Choroid plexus epithelial cell (primary cell): ENCODE measurements around the gene PTPRG.

Experiments
- DNase-seq: peaks from one replicate; pipeline ENCODE4 v3.0.0-alpha.2; 2010; ENCODE audit warnings: low read depth
- H3K4me3 ChIP-seq: 2 replicates; pipeline ENCODE4 v1.5.1; 2011; ENCODE audit warnings: low read depth, mild to moderate bottlenecking, control low read depth, low read length, moderate library complexity
- TF ChIP-seq, protein P1 (sequence below): conservative IDR thresholded peaks from 2 replicates; pipeline ENCODE4 v1.5.1; 2011; ENCODE audit warnings: low read depth, mild to moderate bottlenecking, control low read depth, inconsistent platforms, low read length, moderate library complexity

Gene PTPRG

DNA sequence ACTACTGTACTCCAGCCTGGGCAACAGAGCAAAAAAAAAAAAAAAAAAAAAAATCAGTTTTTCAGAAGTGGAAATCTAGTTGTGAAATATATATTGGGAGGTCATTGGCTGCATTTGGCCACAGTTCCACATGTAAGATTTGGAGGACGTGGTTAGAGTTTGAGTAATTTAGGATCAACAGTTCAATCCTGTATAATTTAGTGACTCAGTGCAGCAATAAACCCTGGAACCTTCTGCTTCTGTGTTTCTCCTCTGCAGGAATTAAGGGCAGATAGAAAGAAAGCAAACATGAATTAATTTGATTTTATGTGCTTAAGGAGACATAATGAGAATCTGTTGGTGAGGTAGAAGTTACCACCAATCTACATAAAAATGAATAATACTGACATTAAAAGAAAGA is 347.0 kb downstream of the PTPRG start:
- H3K4me3 ChIP-seq = no peak overlapping the region
- TF ChIP-seq, protein P1, sequence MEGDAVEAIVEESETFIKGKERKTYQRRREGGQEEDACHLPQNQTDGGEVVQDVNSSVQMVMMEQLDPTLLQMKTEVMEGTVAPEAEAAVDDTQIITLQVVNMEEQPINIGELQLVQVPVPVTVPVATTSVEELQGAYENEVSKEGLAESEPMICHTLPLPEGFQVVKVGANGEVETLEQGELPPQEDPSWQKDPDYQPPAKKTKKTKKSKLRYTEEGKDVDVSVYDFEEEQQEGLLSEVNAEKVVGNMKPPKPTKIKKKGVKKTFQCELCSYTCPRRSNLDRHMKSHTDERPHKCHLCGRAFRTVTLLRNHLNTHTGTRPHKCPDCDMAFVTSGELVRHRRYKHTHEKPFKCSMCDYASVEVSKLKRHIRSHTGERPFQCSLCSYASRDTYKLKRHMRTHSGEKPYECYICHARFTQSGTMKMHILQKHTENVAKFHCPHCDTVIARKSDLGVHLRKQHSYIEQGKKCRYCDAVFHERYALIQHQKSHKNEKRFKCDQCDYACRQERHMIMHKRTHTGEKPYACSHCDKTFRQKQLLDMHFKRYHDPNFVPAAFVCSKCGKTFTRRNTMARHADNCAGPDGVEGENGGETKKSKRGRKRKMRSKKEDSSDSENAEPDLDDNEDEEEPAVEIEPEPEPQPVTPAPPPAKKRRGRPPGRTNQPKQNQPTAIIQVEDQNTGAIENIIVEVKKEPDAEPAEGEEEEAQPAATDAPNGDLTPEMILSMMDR = no peak
- peak; percentile 67 for DNase-seq

DNA sequence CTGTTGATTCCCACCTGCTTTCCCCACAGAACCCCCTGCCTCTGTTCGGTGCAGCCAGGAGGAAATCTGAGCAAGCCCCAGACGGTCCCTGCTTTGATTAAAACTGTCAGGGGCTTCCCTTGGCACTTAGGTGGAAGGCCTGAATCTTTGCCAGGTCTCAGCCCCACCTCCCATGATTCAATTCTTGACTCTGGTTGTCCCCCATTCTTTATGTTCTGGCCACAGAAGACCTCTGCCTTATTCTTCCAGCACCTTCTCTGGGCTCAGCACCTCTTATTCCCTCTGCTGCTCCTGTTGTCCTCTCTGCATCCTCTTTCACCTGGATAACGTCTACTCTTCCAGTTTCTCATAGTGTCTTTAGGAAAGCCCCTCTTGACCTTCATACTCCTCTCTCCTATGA is 349.4 kb downstream of the PTPRG start:
- H3K4me3 ChIP-seq = no peak overlapping the region
- DNase-seq = no peak
- TF ChIP-seq, protein P1 = no peak

DNA sequence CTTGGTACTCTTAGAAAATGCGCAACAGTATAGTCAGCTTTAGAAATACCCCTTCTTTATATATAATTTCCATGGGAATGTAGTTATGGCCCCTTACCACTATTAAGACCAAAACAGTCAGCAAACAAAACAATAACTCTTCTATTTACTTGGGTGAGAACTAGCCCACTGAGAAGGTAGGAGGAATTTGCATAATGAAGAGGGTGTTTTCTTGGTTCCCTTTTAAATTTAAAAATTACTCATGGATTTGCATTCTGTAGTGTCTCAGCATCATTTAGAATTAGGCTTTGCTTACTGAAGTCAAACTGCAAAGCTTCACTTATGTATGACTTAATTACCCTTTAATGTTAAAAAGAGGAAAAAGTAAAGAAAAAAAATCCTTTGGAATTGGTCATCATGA is 350.8 kb downstream of the PTPRG start:
- H3K4me3 ChIP-seq = no peak overlapping the region
- no peak for DNase-seq
- TF ChIP-seq, protein P1 = no peak

- H3K4me3 ChIP-seq = no peak overlapping the region
- no peak for DNase-seq
- TF ChIP-seq, protein P1 = no peak
These were observed 352.3 kb downstream of the PTPRG start for GRCh38 chr3:61913701-61914100.

- TF ChIP-seq, protein P1 = no peak
- DNase-seq = no peak
- H3K4me3 ChIP-seq = no peak overlapping the region
These were observed 352.9 kb downstream of the PTPRG start for GRCh38 chr3:61914276-61914675.

DNA sequence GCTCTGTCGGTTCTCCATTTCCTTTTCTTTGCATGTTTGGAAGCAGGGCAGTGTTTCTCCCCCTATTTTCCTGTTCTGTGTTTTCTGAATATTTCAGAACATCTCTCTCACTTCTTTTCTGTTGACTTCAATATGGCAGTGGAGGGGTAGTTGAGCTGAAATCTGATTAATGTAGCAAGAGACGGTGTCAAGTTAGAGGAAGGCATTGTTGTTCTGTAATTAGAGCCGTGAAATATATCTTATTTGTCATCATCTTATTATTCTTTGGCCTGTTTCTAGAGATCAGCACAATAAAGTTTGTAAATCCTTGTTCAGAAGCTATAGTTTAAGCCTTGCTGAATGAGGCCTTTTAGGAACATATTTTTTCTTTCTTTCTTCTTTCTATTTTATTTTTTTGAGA is 353.9 kb downstream of the PTPRG start:
- H3K4me3 ChIP-seq = no peak overlapping the region
- TF ChIP-seq, protein P1 = no peak
- no peak for DNase-seq

GRCh38 chr3:61919371-61919770 is 358.0 kb downstream of the PTPRG start:
- no peak for DNase-seq
- H3K4me3 ChIP-seq = no peak overlapping the region
- TF ChIP-seq, protein P1 = peak; percentile 17
